MM.1S (cell line): Measurements from ENCODE around the gene LRMDA.

Source experiments
- EZH2phosphoT487 ChIP-seq: fragments of 300-600 bp; sonication (generic); IDR thresholded peaks from 2 replicates; pipeline ENCODE4 v1.6.1; 2018; ENCODE audit warnings: antibody characterized with exemption, low read length
- TF ChIP-seq, protein P1 (sequence below): fragments of 300-600 bp; sonication (generic); IDR thresholded peaks from 2 replicates; pipeline ENCODE4 v1.5.1; 2016; ENCODE audit warnings: antibody characterized with exemption, low read length, mixed read lengths

DNA sequence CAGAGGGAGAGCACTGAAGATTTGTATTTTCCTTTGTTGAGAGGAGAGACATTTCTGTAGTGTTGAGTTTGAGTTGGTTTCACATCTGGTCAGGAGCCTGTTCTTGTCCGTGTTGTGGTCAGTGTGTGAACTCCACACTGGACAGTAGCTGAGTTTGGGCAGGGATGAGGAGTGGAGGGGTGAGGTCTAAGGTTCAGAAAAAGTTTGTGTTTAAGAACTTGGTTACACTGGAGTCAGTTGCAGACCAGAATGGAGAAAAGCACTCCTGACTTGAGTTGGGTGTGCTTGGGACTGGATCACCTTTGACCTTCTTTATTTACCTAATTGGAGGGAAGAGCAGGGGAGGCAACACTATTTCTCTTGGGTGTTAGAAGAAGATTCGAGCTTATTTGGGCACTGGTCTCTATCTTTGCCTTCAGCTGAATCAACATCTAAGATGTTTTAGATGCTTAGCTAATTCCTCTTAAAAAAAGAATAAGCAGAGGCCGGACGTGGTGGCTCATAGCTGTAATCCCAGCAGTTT lies 8.9 kb downstream of the LRMDA start:
- TF ChIP-seq, protein P1, sequence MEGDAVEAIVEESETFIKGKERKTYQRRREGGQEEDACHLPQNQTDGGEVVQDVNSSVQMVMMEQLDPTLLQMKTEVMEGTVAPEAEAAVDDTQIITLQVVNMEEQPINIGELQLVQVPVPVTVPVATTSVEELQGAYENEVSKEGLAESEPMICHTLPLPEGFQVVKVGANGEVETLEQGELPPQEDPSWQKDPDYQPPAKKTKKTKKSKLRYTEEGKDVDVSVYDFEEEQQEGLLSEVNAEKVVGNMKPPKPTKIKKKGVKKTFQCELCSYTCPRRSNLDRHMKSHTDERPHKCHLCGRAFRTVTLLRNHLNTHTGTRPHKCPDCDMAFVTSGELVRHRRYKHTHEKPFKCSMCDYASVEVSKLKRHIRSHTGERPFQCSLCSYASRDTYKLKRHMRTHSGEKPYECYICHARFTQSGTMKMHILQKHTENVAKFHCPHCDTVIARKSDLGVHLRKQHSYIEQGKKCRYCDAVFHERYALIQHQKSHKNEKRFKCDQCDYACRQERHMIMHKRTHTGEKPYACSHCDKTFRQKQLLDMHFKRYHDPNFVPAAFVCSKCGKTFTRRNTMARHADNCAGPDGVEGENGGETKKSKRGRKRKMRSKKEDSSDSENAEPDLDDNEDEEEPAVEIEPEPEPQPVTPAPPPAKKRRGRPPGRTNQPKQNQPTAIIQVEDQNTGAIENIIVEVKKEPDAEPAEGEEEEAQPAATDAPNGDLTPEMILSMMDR, result no peak
- TF ChIP-seq EZH2phosphoT487, result no peak
